ENCODE measurements around the gene SOX1.

The SOX1 gene

GRCh38 chr13:112105244-112105681 is 38.3 kb downstream of the SOX1 start:
- Mint-ChIP-seq H3K4me1 (peaks cover 6% of the 10 kb centered on the region), H3K27ac (no peak overlapping the region), H3K9me3 (no peaks in the 10 kb centered on the region), H3K4me3 (no peak overlapping the region), H3K36me3 (no peaks in the 10 kb centered on the region), H3K27me3 (peaks cover 44% of the 10 kb centered on the region)
- no peak for ATAC-seq

- peaks cover 6% of the 10 kb centered on the region for H3K4me1 Mint-ChIP-seq
- H3K4me3 Mint-ChIP-seq: no peak overlapping the region
- no peak overlapping the region for H3K27ac Mint-ChIP-seq
- no peak for ATAC-seq
- no peaks in the 10 kb centered on the region for H3K36me3 Mint-ChIP-seq
- H3K27me3 Mint-ChIP-seq: peaks cover 41% of the 10 kb centered on the region
- H3K9me3 Mint-ChIP-seq: no peaks in the 10 kb centered on the region
Observed at GRCh38 chr13:112105892-112106291, 38.9 kb downstream of the SOX1 start.

GRCh38 chr13:112106478-112107141 is 39.7 kb downstream of the SOX1 start:
- Mint-ChIP-seq H3K36me3 (no peaks in the 10 kb centered on the region), H3K27me3 (peaks cover 35% of the 10 kb centered on the region), H3K4me3 (no peak overlapping the region), H3K4me1 (peaks cover 6% of the 10 kb centered on the region), H3K27ac (no peak overlapping the region), H3K9me3 (no peaks in the 10 kb centered on the region)
- no peak for ATAC-seq

- no peak for ATAC-seq
- Mint-ChIP-seq H3K36me3 (no peaks in the 10 kb centered on the region), H3K27me3 (peaks cover 35% of the 10 kb centered on the region), H3K4me1 (peaks cover 6% of the 10 kb centered on the region), H3K9me3 (no peaks in the 10 kb centered on the region), H3K4me3 (no peak overlapping the region), H3K27ac (no peak overlapping the region)
Observed at GRCh38 chr13:112107289-112107688, 40.3 kb downstream of the SOX1 start.

- Mint-ChIP-seq H3K27ac (no peak overlapping the region), H3K4me1 (peaks cover 6% of the 10 kb centered on the region), H3K36me3 (no peaks in the 10 kb centered on the region), H3K4me3 (no peak overlapping the region), H3K27me3 (peaks cover 35% of the 10 kb centered on the region), H3K9me3 (no peaks in the 10 kb centered on the region)
- no peak for ATAC-seq
Observed at GRCh38 chr13:112110479-112110878, 43.5 kb downstream of the SOX1 start.

- H3K36me3 Mint-ChIP-seq: no peaks in the 10 kb centered on the region
- H3K27ac Mint-ChIP-seq: no peak overlapping the region
- no peak for ATAC-seq
- H3K9me3 Mint-ChIP-seq: no peaks in the 10 kb centered on the region
- H3K27me3 Mint-ChIP-seq: peaks cover 37% of the 10 kb centered on the region
- H3K4me1 Mint-ChIP-seq: peaks cover 3% of the 10 kb centered on the region
- no peak overlapping the region for H3K4me3 Mint-ChIP-seq
Observed at GRCh38 chr13:112111239-112111857, 44.4 kb downstream of the SOX1 start.

- H3K27me3 Mint-ChIP-seq: peaks cover 37% of the 10 kb centered on the region
Observed at GRCh38 chr13:112112534-112113276, 45.8 kb downstream of the SOX1 start.

GRCh38 chr13:112113348-112113747 is 46.4 kb downstream of the SOX1 start:
- Mint-ChIP-seq H3K4me3 (no peak overlapping the region), H3K9me3 (no peaks in the 10 kb centered on the region), H3K4me1 (no peaks in the 10 kb centered on the region), H3K36me3 (no peaks in the 10 kb centered on the region), H3K27me3 (peaks cover 32% of the 10 kb centered on the region), H3K27ac (no peak overlapping the region)
- ATAC-seq: no peak

More at GRCh38 chr13:112112534-112113276, 45.8 kb downstream of the SOX1 start:
- ATAC-seq: no peak
- no peaks in the 10 kb centered on the region for H3K9me3 Mint-ChIP-seq
- H3K4me1 Mint-ChIP-seq: no peaks in the 10 kb centered on the region
- no peaks in the 10 kb centered on the region for H3K36me3 Mint-ChIP-seq
- no peak overlapping the region for H3K4me3 Mint-ChIP-seq
- no peak overlapping the region for H3K27ac Mint-ChIP-seq

GRCh38 chr13:112113851-112114250 is 46.9 kb downstream of the SOX1 start:
- Mint-ChIP-seq H3K27me3 (peaks cover 31% of the 10 kb centered on the region), H3K36me3 (no peaks in the 10 kb centered on the region), H3K4me3 (no peak overlapping the region), H3K9me3 (no peaks in the 10 kb centered on the region), H3K4me1 (no peaks in the 10 kb centered on the region), H3K27ac (no peak overlapping the region)
- no peak for ATAC-seq

- Mint-ChIP-seq H3K4me3 (no peak overlapping the region), H3K27ac (no peak overlapping the region), H3K4me1 (no peaks in the 10 kb centered on the region), H3K9me3 (no peaks in the 10 kb centered on the region), H3K36me3 (no peaks in the 10 kb centered on the region), H3K27me3 (peaks cover 31% of the 10 kb centered on the region)
- ATAC-seq: no peak
Observed at GRCh38 chr13:112114391-112114790, 47.4 kb downstream of the SOX1 start.

- ATAC-seq: no peak
- Mint-ChIP-seq H3K27me3 (peaks cover 24% of the 10 kb centered on the region), H3K4me1 (no peaks in the 10 kb centered on the region), H3K9me3 (no peaks in the 10 kb centered on the region), H3K27ac (no peak overlapping the region), H3K4me3 (no peak overlapping the region), H3K36me3 (no peaks in the 10 kb centered on the region)
Observed at GRCh38 chr13:112115403-112116091, 48.6 kb downstream of the SOX1 start.

- H3K4me1 Mint-ChIP-seq: no peaks in the 10 kb centered on the region
- H3K27ac Mint-ChIP-seq: no peak overlapping the region
- H3K9me3 Mint-ChIP-seq: no peaks in the 10 kb centered on the region
- no peak overlapping the region for H3K4me3 Mint-ChIP-seq
- no peaks in the 10 kb centered on the region for H3K36me3 Mint-ChIP-seq
- H3K27me3 Mint-ChIP-seq: peaks cover 24% of the 10 kb centered on the region
- ATAC-seq: no peak
Observed at GRCh38 chr13:112116187-112116950, 49.4 kb downstream of the SOX1 start.

GRCh38 chr13:112117258-112117954 is 50.5 kb downstream of the SOX1 start:
- Mint-ChIP-seq H3K27me3 (peaks cover 24% of the 10 kb centered on the region), H3K36me3 (no peaks in the 10 kb centered on the region), H3K4me3 (no peak overlapping the region), H3K9me3 (no peaks in the 10 kb centered on the region), H3K4me1 (no peaks in the 10 kb centered on the region), H3K27ac (no peak overlapping the region)
- no peak for ATAC-seq

- no peaks in the 10 kb centered on the region for H3K4me1 Mint-ChIP-seq
- no peaks in the 10 kb centered on the region for H3K9me3 Mint-ChIP-seq
- peaks cover 24% of the 10 kb centered on the region for H3K27me3 Mint-ChIP-seq
- no peaks in the 10 kb centered on the region for H3K36me3 Mint-ChIP-seq
- no peak overlapping the region for H3K27ac Mint-ChIP-seq
- H3K4me3 Mint-ChIP-seq: no peak overlapping the region
- ATAC-seq: no peak
Observed at GRCh38 chr13:112117955-112118302, 51.0 kb downstream of the SOX1 start.
